ENCODE results near the gene LMO4.

- no peak for TF ChIP-seq CTCF (IDR thresholded peaks at IDR 0.05)
- TF ChIP-seq EZH2 (IDR thresholded peaks at IDR 0.05; ENCODE audit: borderline replicate concordance, insufficient read depth, low read depth, low read length, poor library complexity, severe bottlenecking), result no peak
Measured at GRCh38 chr1:87394982-87395381, 66.3 kb downstream of the LMO4 start.
